NCI-H2029 treated with DMSO at 0.1 percent for 48 hours (cell line): ENCODE data around the gene BACH1.
A peak's percentile ranks its signal among the peaks of the same experiment; 100 is the strongest.
"Not testable (repeated sequence)": the region's sequence is repeated elsewhere in the genome, so short reads cannot be mapped to it uniquely, and the experiment has no call there.

ENCODE experiments used
- DNase-seq: peaks from one replicate; lab custom pipeline; 2025; lab: John Stamatoyannopoulos, UW

The BACH1 gene

DNA sequence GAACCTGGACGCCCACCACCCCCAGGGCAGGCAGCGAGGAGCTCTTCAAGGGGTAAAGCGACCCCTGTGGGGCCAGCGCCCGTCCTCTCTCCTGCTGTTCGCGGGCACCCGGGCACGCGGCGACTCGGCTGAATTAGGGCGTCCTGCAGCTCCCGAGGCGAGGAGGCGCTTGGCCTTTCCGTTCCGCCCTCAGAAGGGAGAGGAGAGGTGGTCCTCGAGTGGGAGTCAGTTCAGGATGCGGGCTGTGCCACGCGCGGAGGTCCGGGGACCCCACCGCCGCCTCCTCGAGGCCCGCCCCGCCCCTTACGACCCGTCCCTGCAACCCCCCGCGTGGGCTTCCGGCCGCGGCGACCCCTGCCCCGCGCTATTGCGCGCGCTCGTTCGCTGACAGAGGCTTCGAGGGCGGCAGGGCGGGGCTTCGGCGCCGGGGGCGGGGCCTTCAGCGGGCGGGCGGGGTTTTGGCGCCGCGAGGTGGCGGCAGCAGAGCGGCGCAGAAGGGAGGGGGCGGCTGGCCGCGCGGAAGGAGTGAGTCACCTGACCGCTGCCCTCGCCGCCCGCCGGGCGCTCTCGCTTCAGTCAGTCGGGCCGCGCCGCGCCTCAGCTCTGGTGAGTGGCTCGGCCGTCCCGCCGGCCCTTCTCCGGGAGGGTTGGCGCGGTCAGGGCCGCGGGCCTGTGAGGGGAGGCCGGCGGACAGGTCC is at the start of gene BACH1:
TSS of gene BACH1 (plus strand) at position 575 of the 698 bp plus-strand sequence. CDS start 22,359 bp downstream, outside the sequence.
- DNase-seq: peak; percentile 63

DNA sequence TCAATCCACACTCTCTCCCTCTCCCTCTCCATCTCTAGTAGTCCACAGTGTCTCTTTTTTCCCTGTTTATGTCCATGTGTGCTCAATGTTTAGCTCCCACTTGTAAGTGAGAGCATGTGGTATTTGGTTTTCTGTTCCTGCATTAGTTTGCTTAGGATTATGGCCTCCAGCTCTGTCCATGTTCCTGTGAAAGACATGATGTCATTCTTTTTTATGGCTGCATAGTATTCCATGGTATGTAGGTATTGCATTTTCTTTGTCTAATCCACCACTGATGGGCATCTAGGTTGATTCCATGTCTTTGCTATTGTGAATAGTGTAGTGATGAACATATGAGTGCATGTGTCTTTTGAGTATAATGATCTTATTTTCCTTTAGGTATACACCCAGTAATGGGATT is 49.4 kb upstream of the BACH1 start:
- DNase-seq: not testable (repeated sequence)

DNA sequence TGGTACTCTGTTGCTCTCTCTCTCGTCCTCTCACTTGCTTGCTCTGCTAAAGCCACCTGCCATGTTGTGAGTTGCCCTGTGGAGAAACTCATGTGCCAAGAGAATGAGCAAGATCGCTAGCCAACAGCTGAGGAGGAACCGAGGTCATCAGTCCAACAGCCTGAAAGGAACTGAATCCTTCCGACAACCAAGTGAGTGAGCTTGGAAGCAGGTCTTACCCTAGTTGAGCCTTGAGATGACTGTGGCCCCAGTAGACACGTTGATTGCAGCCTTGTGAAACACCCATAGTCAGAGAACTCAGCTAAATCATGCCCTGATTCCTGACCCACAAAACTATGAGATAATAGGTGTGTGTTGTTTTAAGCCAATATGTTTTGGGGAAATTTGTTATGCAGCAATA is 48.1 kb upstream of the BACH1 start:
- DNase-seq: no peak

DNA sequence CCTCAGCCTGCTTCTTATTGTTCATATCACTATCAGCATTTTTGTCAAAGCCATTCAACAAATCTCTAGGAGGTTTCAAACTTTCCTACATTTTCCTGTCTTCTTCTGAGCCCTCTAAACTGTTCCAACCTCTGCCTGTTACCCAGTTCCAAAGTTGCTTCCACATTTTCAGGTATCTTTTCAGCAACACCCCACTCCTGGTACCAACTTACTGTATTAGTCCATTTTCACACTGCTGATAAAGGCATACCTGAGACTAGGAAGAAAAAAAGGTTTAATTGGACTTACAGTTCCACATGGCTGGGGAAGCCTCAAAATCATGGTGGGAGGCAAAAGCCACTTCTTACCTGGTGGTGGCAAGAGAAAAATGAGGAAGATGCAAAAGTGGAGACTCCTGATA is 44.9 kb upstream of the BACH1 start:
- not testable (repeated sequence) for DNase-seq

DNA sequence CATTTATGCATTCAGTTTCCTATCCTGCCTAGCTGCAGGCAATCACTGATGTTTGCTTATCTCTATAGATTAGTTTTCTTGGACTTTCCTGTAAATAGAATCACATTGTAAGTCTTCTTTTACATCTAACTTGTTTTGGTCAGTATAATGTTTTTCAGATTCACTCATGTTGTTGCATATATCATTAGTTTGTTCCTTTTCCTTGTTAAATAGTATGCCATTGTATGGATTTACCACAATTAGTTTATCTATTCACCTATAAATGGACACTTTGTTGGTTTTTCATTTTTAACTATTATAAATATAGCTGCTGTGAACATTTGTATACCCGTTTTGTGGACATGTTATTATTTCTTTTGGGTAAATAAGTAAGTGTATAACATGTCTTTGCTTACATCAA is 44.2 kb upstream of the BACH1 start:
- DNase-seq: no peak

DNA sequence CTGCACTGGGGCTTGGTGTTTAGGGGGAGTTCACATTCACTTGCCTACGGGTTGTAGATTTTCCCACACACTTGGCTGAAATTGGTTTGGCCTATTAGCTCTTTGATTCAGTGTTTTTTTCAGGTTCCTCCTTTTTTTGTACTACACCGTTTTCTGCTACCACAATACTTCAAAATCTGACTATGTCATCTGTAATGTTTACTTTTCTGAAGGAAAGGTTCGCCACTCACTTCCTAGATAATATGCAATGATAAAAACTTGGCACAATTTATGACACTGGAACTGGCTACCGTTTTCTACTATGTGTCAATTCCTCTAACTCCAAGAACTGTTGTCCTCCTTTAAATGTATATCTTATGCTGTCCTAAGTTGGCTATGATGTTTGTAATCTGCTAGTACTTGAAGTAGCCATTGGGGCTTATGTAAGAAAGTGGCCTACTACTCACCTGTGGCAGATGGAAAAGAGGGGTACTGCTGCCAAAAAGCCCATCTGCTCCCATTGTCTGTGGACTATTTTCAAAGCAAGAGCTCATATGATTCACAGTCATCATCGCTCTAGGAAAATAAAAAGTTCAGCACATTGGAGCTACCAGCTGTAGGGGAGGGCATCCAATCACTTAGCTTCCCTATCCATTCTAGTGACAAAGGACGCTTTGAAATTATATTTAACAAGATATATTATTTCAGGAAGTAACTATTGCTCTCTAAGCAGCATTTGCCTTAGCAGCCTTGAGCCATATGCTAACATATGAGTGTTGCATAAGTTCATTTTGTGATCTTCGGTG is 42.4 kb upstream of the BACH1 start:
- DNase-seq: peak; percentile 61

DNA sequence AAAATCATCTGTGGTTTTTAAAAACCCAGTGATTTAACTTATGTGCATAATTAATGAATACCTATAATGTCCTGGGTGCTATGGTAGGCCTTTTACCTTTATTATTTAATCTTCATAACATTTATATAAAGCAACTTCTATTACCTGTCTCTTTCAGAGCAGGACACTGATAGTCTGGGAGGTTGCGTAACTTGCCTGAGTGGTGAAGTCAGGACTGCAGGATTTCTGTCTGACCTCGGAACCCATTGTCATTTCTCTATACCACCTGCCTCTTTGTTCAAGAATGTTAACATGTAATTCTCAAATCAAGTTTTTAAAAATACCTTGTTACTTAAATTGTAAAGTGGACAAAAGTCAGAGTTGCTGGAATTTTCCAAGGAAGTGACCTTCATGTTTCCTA is 41.0 kb upstream of the BACH1 start:
- DNase-seq: no peak

DNA sequence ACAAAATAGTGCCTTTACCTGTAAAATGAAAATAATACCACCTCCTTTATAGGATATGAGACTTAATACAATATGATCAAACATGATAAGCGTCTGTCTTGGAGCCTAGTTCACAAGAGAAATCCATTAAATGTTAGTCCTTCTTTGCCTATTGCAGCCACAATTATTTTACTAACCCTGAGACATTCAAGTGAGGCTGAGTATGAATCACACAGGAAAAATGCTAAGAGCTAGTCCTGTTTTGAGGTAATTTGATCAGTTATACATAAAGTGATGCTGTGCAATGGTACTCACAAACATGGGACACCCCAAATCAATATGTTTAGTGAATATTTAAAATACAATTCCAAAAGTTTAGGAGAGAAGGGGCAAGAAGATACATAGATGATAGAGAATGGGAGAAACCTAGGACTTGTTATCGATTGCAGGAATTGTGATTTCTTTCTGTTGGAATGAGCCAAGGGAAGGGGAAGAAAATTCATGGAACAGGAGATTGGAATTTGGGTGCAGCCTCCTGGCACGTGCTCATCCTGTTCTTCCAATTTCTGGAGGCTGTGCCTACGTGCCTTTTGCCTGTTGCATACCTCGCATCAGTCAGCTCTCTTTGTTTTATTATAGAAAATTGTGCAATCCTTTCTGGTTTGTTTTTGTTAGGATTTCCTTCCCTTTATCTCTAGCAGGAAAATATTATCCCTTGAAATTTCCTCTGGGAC is 39.9 kb upstream of the BACH1 start:
- DNase-seq: no peak

DNA sequence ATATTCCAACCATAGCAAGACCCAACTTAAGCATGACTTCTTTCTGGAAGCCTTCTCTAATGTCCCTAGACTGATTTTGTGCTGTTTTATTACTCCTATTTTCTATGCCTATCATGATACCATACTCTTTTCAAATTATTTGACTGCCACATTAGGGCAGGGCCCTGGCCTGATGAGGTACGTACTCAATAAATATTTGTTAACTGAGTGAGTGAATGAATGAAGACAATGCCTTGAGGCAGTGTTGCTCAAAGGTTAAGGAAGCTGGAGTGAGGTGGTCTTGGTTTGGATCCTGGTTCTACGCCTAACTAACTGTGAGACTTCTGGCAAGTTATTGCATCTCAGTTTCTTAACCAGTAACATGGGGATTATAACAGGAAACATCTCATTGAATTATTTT is 38.3 kb upstream of the BACH1 start:
- DNase-seq: no peak

DNA sequence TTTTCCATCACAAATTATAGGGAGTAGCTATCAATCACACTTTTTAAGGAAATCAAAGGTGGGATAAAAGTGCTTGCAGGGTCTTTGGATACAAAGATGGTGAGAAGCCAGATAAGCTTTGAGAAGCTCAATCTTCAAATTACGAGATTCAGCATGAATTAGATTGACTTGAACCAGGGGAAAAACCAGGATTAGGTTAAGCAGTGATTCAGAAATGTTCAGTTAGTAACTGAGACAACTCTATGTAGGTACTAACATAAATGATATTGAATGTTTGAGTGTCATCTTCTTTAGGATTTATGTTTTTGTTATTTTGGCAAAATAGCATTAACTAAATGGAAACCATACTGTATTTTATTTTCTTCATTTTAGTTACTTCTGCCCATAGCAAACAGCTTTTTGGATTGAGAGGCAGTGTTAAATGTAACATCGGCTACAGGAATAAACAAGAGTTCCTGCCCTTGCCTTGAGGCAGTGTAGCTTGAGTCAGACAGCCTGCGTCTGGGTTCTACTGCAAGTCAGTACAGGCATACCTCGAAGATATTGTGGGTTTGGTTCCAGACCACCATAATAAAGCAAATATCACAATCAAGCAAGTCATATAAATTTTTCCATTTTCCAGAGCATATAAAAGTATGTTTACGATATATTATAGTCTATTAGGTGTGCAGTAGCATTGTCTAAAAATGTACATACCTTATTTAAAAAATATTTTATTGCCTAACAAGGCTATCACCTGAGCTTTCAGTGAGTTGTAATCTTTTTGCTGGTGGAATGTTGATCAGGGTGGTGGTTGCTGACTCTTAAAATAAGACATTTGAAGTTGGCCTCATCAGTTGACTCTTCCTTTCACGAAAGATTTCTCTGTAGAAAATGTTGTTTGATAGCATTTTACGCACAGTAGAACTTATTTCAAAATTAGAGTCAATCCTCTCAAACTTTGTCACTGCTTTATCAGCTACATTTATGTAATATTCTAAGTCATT is 36.9 kb upstream of the BACH1 start:
- DNase-seq: no peak

DNA sequence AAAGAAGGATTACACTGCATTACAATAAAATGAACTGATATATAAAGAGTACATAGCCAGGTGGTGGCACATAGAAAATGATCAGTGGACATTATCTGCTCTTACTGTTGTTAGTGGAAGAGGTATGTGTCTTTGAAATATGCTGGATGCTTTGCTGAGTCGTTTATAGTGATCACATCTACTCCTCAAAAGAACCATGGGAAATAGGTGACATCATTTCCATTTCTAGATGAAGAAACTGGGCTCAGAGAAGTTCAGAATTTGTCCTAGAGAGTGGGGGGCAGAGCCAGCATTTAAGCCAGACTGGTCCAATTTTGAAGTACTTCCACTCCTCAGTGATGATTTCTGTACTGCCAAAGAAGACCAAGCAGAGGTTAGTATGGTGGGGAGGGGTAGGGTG is 34.0 kb upstream of the BACH1 start:
- DNase-seq: no peak

DNA sequence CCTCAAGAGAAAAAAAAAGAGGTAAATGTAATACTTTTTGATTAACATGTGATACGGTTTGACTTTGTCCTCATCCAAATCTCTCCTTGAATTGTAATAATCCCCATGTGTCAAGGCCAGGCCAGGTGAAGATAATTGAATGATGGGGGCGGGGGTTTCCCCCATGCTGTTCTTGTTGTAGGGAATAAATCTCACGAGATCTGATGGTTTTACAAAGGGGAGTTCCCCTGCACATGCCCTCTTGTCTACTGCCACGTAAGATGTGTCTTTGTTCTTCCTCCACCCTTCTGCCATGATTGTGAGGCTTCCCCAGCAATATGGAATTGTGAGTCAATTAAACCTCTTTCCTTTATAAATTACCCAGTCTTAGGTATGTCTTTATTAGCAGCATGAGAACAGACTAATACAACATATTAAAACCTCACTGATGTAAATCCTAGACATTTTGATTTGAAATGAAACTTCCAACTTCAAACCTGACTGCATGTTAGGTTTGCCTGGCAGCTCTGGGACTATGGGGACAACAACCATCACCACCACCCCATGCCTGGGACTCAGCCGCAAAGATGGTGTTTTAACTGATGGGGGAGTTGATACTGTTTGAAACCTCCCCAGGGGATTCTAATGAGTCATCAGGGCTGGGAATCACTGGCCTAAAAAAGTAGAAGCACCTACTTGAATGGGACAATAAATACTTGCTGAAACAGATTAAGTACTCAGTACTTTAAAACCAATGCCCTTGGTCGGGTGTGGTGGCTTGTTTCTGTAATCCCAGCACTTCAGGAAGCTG is 32.8 kb upstream of the BACH1 start:
- no peak for DNase-seq

DNA sequence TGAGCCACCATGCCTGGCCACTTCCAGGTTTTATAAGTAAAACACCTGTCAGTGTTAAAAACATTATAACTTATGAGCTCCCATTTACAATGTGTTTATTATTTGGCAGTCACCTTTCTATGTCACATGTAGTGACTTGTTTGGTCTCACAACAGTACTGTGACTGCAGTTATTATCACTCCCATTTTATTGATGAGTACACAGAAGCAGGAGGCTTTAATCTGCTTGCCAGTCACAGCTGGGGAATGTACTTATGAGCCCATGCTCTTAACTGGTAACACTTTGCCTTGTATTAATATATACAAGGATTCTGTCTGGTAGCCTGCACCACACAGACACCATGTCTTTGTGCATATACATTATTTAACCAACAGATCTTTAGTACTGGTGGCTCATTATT is 31.1 kb upstream of the BACH1 start:
- no peak for DNase-seq

DNA sequence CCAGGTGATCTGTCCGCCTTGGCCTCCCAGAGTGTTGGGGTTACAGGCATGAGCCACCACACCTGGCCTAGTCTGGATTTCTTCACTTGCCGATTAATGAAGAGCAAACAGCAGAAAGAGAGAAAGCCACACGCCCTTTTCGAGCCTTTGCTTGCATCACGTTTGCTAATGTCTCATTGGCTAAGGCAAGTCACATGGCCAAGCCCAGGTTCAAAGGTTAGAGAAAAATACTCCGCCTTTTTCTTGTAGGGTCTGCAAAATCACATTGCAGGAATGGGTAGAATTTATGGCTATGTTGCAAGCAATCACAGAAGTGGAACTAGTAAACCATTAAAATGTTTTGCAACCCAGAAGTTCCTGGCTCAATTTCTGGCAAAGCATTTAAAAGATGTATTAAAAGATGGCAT is 26.8 kb upstream of the BACH1 start:
- no peak for DNase-seq

DNA sequence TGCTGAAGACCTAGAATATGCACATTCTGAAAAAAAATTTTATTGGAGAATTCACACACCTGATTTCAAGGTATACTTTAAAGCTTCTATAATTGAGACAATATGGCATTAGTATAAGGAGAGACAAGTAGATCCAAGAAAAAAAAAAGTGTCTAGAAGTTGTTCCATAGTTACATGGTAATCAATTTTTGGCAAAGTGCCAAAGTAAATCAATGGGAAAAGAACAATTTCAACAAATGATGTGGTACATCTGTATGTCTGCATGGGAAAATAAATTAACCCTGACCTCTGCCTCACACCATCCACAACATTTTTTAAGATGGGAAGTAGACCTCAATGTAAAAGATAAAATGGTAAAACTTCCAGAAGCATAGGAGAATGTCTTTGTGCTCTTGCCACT is 21.3 kb upstream of the BACH1 start:
- no peak for DNase-seq

DNA sequence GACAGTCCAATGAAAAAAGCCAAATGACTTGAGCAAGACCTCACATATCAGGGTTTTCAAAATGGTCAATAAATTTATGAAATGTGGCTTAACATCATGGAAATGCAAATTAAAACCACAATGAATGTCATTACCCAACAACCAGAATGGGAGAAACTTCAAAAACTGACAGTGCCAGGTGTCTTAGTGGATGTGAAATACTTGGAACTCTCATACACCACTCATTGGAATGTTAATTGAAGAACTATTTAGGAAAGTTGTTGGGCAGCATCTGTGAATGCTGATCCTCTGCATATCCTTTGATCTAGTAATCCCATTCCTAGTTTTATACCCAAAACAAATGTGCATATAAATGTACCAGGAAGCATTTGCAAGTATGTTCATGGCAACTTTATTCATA is 19.2 kb upstream of the BACH1 start:
- DNase-seq: no peak

DNA sequence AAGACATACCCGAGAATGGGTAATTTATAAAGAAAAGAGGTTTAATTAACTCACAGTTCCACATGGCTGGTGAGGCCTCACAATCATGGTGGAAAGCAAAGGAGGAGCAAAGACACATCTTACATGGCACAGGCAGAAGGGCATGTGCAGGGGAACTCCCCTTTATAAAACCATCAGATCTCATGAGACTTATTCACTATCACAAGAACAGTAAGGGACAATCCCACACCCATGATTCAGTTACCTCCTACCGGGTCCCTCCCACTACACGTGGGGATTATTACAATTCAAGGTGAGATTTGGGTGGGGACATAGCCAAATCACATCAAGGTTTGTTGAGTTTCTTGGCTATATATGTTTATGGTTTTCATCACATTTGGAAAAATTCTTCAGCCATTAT is 16.9 kb upstream of the BACH1 start:
- not testable (repeated sequence) for DNase-seq

DNA sequence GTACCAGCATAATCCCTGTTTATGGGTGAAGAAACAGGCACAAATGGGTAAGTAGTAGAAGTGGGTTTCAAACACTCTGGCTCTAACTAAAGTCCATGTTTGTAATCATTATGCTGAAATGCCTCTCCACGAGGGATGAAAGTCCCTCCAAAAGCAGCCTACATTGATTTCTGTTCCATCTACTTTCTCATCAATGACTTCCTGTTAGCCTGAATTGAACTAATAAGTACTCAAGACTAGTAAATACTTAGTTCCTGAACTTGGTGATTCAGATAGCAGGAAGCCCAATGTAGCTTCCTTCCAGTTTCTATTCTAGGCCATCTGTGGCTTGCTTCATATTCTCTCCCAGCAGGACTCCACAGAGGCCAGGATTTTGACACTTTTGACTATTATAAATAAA is 11.3 kb upstream of the BACH1 start:
- DNase-seq: no peak

DNA sequence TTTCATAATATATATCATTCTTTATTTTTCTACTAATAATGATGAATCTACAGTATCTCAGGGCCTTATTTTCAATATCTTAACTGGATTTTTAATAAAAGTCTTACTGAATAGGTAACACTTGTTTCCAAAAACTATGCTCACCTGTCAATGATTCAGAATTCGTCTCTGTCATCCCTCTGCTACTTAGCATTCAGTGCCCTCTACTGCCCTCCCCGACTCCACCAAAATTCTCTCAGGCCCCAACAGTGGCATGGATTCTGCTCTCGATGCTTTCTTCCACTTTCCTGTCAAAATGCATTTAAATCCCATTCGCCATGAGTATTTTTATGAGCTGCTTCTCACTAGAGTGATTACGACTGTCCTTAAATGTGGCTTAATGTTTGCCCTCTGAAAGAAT is 10.5 kb upstream of the BACH1 start:
- no peak for DNase-seq

DNA sequence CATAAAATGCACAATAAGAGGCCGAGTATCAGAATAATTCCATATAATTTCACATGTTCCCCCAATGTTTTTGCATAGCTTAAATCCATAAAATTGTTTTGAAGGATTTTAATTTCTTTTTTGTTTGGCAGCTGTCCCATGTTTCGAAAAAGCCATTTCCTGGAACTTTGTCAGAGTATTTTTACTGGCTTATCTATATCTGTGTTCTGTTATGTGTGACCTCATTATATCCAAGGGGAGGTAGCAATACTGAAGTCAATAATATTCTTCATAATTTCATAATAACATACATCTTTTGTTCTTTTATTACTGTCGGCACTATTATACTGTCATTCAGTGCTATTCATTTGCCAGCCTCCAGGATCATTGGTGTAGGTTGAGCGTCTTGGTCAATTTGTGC is 9.4 kb upstream of the BACH1 start:
- DNase-seq: no peak

DNA sequence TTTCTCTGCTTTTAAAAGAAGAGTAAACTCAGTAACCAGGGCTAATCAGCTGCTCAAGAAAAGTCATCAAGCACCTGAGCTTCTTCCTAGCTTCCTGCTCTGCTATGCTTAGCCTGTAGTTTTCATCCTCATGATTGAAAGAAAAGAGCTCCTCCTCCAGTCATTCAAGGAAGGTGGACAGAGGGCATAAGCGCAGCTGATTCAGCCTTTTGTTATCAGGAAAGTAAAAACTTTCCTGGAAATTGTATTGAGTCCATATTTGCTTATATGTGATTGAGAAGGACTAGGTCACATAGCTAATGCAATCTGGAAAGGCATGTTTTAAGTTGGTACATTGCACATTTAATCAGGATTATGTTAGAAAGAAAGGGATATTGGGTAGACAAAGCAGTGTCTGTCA is 8.5 kb upstream of the BACH1 start:
- no peak for DNase-seq
